Ureter (tissue), 1 donor: Measurements from ENCODE around the gene PRKCB. TPM values are rescaled to one million over a fixed set of nuclear protein-coding genes. Genes with fewer than 3 reads are reported as not detected.
"Not testable (repeated sequence)": the region's sequence is repeated elsewhere in the genome, so short reads cannot be mapped to it uniquely, and the experiment has no call there.

ENCODE experiments used
- DNase-seq: peaks from one replicate; pipeline ENCODE4 v3.0.0-alpha.2; 2020; ENCODE audit warnings: low spot score
- total RNA-seq: library from RNA; stranded (reverse); gene quantifications from one replicate; pipeline ENCODE4 v1.2.4, GENCODE V29; 2023
- donor health status: DM: yes; HTN: yes; CAD: no.

The PRKCB gene
- total RNA-seq, 1 donor from 2014 or later = 14.3 TPM

DNA sequence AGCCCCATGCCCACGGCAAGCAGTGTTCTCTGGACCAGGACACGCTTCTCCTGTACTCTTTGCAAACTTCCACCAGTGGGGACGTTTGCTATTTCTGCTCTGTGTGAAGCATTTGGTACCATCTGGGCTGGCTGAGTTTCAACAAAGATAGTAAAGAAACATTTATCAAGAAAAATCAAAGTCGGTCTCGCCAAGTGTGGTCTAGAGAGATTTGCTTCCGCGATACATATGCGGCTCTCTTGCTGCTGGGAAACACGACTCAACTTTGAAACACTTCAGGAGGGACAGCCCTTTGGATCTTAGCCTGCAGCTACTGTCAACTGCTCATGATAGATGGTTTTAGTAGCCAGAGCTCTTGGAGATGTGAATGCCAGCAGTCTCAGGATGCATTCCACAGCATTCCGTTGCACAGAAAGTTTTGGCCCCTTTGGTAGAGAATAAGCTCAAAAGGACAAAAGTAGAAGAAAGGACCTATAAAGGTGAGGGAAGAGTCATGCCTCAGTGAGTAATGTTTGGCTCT, 252.2 kb downstream of the PRKCB start:
- no peak for DNase-seq

DNA sequence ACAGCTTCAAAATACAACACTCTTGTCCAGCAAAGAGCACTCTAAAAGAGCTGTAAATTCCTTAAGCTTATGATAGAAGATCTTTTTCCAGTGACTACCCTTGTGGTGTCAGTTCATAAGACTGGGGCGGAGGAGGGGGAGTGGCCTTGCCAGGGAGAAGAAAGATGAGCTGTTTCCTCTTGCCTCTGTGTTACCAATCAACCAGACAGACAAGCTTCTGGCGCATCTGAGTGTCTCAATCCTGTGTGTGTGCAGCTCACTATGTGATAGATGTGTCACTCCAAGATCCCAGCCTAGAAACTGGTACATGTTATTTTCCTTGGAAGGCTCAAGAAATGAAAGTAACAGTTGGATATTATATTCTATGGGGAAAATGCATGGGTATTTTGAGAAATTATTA, 253.0 kb downstream of the PRKCB start:
- no peak for DNase-seq

DNA sequence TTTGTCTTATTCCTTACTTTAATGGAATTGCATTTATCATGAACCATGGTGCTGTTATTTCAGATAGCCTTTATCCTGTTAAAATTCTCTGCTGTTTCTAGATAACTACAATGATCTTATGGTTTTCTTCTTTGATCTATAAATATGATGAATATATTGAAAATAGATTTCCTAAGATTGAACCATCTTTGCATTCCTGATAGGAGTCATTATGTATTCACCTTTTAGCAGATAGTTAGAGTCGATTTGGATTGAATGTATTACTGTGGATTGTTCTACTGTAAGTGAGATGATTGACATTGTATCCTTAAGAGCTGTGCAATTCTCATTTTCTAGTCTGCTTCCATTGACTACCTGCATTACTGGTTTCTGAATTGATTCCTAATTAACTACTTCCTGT, 255.3 kb downstream of the PRKCB start:
- no peak for DNase-seq

DNA sequence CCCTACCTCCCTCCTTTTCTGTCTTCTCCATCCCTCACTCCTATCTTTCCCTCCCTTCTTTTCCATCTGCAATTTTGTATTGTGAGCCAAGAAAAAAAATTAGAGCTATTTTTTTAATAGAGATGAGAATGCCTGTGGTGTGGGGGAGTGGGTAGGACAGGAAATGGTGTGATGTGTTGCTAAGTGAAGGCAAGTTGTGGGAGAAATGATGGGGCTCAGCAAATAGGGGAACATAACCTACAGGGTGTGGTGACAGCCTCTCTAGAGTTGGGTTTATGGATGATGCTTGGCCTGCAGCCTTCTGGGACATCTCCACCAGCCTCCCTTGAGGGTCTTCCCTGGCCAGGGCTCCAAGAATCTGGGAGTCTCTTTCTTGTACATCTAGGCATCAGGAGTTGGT, 257.3 kb downstream of the PRKCB start:
- no peak for DNase-seq

DNA sequence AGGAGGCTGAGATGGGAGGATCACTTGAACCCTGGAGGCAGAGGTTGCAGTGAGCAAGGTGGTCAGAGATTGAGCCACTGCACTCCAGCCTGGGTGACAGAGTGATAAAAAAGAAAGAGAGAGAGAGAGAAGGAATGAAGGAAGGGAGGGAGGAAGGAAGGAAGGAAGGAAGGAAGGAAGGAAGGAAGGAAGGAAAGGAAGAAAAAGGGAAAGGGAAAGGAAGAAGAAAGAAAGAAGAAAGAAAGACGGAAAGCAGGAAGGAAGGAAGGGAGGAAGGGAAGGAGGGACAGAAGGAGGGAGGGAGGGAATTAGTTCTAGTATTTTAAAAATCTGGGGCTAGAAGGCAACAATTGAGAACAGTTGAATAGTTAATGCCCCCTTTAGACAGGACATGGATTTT, 258.9 kb downstream of the PRKCB start:
- DNase-seq = no peak

DNA sequence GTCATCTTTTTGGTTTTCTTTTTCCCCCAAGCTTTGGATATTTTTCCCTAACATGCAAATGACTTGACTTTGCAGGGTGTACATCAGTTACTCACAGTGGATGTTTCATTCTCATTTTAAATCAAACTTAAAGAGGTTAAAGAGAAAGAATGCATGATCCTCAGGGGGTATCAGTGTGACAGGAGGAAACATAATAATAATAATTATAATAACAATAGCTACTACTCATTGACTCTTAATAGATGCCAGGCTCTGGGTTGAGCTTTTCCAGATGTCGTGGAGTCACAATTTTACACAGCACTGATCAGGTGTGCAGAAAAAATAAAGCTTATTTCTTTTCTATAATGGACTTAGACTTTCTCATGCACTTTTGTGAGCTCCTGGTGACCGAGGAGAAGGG, 263.1 kb downstream of the PRKCB start:
- DNase-seq = no peak

DNA sequence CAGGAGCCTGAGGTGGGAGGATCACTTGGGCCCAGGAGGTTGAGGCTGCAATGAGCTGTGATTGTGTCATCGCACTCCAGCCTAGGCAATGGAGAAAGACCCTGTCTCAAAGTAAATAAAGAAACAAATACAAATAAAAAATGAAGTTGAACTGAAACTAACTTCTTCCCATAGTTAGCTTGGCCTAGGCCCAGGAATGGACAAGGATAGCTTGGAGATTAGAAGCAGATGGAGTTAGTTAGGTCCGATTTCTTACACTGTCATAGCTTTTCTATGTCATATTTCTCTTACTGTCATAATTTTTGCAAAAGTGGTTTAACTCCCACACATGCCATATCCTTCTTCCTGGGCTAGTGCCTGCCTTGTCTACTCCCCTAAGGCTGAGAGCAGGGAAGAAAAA, 265.6 kb downstream of the PRKCB start:
- no peak for DNase-seq

DNA sequence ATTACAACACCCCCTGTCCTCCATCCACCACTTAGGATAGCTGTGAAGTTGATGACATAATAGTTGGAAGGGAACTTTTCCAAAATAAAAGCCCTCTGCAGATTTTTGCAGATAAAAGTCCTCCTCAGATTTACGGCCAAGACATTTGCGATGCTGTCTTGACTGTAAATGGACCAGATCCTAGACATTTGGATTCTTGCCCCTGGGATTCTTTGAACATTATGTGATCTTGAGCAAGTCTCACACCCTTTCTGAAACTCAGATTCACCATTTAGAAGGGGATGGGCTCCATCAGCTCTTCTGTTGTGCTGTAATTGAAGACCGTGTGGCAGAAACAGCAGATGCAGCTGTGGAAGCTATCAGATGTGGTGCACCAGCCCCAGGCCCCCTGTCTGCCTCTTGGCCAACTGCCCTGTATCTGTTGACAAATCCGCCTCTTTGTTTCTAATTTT, 266.5 kb downstream of the PRKCB start:
- DNase-seq = no peak

DNA sequence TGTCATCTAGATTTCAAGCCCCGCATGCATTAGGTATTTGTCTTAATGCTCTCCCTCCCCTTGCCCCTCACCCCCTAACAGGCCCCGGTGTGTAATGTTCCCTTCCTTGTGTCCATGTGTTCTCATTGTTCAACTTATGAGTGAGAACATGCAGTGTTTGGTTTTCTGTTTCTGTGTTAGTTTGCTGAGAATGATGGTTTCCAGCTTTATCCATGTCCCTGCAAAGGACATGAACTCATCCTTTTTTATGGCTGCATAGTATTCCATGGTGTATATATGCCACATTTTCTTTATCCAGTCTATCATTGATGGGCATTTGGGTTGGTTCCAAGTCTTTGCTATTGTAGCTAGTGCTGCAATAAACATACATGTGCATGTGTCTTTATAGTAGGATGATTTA, 269.7 kb downstream of the PRKCB start:
- not testable (repeated sequence) for DNase-seq

DNA sequence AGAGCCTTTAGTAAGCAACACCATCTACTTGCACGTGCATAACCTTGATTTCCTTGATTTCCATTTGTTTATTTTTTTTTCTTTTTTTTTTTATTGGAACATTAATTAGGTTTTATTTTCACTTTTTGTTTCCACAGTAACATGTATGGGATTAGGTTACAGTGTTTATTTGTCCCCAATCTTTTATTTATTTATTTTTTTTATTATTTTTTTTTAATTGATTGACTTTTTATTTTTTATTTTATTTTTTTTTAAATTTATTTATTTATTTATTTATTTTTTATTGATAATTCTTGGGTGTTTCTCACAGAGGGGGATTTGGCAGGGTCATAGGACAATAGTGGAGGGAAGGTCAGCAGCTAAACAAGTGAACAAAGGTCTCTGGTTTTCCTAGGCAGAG, 272.3 kb downstream of the PRKCB start:
- DNase-seq = not testable (repeated sequence)

DNA sequence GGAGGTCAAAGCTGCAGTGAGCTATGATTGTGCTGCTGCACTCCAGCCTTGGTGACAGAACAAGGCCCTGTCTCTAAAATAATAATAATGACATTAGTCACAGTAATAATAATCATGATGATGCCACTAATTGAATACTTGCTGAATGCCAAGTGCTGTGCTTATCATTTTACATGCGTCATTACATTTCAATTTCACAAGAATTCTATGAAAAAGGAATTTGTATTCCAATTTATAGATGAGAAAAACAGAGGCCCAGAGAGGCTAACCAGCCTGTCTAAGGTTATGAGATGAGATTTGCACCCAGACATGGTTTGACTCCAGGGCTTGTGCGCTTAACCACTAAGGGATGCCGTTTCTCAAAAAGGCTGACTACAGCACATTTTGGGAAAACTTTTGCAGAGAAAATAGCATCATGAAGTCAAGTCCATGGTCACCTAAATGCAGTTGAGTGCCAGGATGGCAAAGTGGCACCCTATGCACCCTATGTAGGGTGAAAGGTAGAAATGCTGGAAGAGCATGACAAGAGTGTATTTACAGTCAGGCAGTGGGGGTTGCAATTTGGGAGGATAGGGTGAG, 276.0 kb downstream of the PRKCB start:
- no peak for DNase-seq

DNA sequence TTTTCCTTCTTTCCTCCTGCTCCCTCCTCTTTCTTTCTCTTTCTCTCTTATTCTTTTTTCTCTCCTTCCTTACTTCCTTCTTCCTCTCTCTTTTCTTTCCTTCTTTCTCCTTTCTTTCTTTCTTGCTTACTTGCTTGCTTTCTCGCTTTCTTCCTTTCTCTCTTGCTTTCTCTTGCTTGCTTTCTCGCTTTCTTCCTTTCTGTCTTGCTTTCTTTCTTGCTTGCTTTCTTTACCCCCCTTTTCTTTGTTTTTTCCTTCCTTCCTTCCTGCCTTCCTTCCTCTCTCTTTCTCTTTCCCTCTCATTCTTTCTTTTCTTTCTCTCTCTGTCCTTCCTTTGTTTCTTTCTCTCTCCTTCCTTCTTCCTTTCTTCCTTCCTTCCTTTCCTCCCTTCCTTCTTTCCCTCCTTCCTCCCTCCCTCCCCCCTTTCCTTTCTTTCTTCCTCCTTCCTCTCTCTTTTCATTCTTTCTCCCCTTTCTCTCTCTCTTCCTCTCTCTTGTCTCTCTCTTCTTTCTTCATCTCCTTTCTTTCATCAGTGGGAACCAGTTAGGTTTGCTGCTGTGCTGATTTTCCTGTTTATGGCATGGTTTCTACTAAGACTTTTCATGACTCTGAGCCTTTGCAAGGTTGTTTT, 277.4 kb downstream of the PRKCB start:
- no peak for DNase-seq

DNA sequence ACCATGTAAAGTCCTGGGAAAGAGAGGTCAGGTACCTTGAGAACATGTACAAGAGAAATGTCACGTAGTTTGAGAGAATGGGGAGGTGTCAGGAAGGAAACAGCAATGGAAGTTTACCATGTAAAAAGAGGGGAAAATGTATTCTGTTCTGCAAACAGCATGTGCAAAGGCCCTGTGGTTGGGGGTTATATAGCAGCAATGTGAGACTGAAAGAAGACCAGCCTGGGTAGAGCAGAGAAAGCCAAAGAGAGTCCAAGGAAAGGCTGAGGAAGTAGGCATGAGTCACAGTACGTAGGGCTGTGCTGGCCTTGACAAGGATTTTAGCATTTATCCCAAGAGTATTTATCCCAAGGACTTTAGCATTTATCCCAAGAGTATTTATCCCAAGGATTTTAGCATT, 279.1 kb downstream of the PRKCB start:
- no peak for DNase-seq

DNA sequence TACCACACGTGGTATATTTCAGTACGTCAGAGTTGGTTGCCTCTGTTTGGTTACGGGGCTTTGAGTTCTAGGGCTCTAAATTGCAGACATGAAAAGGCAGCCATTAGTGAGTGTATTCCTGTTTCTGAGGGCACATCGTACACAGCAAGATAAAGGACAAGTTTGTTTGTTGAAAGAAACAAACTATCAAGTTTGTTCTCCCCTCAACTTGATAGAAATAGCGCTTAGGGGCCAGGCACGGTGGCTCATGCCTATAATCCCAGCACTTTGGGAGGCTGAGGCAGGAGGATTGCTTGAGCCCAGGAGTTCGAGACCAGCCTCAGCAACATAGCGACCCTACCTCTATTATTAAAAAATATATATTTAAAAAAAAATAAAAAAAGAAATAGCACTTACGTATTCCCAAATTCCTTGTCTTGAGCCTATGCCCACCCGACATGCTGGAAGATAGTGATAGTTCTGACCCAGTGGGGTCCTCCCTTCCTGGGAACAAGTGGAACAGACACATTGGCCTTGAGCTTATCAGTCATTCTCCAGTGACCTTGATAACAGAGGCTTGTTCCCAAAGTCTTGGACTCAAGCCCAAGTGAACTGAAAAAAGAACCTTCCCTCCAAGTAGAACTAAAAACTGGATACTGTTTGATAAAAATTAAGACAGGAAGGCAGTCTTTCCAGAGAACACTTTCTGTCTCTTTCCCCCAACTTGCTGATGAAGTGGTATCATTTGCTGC, 280.4 kb downstream of the PRKCB start:
- DNase-seq = no peak

DNA sequence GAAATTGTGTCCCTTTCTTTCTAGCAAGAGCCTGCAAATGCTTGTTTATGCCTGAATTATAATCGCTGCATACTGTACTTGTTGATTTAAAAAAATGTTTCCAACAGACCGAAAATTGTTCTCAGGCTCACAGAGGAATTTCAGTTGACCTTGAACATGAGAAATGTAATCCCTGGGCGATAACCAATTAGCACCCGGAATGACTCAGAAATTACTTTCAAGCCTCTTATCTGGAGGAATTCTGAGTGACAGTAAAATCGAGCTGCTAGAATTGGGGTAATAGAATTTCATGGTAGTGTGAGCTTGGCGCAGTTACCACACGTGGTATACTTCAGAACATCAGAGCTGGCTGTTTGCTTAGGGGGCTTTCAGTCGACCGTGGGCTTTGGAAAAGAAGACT, 281.2 kb downstream of the PRKCB start:
- no peak for DNase-seq

DNA sequence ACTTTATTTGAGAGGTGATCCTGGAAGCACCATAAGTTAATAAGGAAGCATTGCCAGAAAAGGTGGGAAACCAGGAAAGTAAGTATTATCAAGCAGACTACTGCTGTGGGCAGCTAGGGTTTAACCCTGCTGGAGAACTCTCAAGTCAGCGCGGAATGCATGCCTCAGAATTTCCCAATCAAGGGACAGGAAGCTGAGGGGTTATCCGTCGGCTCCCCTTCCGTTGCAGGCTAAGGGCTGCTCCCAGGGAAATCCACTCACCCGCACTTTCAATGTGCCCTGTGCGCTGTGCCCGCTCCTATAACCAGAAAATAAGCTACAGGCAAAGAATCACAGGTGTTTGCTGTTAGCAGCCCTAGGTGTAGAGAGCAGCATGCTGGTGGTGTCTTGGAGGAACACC, 281.9 kb downstream of the PRKCB start:
- no peak for DNase-seq

DNA sequence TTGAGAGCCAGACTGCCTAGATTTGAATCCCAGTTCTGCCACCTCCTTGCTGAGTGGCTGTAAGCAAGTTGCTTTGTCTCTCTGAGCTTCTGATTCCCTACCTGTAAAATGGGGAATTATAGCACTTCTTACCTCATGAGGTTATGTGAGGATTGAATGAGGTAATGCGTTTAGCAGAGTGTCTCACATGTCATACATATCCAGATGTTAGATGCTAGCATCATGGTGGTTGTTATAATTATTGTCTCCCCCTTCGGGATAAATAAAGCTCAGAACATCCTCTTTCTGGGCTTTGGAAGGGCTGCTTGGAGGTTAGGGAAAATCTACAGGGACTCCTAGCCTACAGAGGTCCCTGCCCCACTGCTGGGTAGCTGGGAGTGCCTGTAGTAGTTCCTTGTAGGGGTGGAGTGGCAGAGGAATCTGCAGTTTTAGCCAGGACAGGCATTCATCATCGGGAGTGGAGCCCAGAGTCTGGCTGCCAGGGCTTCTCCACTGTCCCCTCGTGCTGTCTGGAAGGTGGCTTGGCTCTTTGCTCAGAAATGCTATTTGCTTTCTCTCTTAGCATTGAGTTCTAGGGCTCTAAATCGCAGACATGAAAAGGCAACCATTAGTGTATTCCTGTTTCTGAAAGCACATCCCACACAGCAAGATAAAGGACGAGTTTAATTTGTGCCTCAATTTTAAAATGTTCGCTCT, 282.5 kb downstream of the PRKCB start:
- no peak for DNase-seq

DNA sequence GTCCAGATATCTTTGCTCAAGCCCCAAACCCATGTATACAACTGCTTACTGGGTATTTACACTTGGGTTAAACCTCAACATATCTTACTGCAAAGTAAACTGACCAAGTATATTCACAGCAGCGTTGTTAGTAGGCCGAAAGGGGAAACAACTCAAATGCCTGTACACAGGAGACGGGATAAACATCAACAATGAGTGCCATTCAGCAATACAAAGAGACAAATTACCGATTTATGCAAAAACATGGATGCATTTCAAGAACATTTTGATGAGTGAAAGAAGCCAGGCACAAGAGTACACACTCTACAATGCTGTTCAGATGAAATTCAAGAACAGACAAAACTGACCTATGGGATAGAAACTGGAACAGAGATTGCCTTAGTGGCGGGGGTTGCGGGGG, 284.0 kb downstream of the PRKCB start:
- DNase-seq = no peak

DNA sequence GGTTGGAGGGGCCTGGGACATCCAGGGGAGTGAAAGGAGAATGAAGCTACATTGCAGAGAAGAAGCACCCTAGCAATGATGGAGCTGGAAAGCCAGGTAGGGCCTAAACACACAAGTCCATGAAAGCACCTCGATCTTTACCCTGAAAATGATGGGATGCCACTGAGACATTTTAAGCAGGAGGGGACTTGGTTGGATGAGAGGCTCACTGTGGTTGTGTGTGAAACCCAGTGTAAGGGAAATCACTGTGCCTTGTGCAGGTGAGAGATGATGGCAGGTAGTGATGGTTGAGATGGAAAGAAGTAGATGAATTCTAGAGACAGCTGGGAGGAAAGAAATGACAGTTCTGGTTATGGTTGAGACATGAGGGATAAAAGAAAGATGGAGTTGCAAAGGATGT, 287.5 kb downstream of the PRKCB start:
- DNase-seq = no peak

DNA sequence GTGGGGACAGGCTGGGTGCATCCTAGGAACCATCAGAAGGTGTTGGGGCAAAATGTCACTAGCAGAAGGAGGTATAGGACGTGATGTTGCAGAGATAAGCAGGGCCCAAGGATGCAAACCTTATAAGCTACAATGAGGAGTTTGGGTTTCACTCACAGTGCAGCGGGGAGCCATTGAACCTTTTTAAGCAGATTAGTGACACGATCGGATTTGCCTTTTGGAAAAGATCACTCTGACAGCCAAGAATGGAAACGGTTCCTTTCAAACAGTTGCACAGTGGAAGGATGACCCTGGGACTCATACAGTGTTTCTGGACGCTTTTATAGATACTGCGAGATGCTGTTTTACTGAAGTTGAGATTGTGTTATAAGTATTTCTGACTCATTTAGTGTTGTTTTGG, 288.5 kb downstream of the PRKCB start:
- DNase-seq = no peak

DNA sequence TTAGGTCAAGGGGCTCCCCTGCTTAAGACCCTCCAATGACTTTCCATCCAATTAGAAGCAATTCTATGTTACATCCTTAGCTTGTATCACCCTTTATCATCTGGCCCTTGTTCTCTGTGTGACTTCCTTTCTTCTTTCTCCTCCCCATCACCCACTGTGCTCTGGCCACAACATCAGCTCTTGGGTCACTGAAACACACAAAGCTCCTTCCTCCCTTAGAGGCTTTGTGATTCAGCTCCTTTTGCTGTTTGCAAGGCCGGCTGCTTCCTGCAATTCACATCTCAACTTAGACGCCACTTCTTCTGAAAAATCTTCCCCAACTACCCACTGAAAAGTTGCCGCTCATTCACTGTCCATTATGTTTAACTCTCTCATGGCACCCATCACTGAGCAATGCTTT, 289.4 kb downstream of the PRKCB start:
- DNase-seq = no peak

DNA sequence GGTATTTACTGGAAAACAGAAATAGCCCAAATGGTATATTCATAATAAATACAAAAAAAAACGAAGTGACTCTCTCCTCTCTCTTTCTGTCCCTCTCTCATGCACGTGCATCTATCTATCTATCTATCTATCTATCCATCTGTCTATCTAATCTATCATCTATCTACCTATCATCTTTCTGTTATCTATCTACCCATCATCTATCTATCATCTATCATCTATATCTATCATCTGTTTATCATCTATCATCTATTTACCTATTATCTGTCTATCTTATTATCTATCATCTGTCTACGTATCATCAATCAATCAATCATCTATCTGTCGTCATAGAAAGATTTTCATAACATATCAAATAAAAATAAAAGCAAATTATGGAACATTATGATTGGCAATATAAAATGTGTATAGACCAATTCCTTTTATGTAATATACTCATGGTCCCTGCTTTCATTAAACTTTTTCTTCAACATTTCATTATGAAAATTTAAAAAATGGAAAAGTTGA, 293.7 kb downstream of the PRKCB start:
- no peak for DNase-seq
